Pons (tissue), 1 donor: ENCODE data around the gene BIK.
"Not testable (repeated sequence)": the region's sequence is repeated elsewhere in the genome, so short reads cannot be mapped to it uniquely, and the experiment has no call there.

Source experiments
- DNase-seq: peaks from one replicate; pipeline ENCODE4 v3.0.0-alpha.2; 2016; ENCODE audit warnings: low spot score

The BIK gene

GRCh38 chr22:43104950-43105349 is 5.6 kb upstream of the BIK start:
- not testable (repeated sequence) for DNase-seq

DNA sequence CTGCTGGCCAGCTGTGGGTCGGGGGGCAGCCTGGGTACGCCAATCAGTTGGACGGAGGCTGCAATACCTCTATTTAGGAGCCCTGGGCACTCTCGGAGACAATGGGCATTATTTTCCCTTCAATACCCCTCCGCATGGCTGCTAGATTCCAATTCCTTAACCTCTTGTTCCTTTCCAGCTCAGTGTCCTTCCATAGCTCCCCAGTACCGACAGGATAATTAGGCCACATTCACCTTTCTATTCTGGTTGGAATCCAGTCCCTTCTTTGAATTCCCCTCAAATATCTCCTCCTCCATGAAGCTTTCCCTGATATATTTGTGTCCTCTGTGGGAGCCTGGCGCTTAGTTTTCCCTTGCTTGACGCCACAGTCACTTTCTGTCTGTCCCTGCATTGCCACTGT is 4.2 kb upstream of the BIK start:
- DNase-seq, result no peak

DNA sequence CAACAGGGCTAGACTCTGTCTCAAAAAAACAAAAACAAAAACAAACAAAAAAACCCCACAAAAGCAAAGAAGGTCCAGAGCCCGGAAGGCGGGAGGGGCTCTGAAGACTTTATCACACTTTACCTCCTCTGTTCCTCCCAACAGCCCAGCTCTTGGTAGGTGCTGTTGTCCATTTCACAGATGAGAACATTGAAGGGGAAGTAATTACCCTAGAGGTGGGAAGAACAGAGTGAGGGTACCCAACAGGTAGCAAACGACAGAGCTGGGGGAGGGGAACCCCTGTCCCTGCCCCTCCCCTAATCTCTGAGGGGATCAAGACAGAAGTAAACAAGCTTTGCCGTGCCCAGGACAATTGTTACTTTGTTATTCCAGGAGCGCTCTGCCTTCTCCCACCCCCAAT is 1.0 kb upstream of the BIK start:
- DNase-seq, result no peak

DNA sequence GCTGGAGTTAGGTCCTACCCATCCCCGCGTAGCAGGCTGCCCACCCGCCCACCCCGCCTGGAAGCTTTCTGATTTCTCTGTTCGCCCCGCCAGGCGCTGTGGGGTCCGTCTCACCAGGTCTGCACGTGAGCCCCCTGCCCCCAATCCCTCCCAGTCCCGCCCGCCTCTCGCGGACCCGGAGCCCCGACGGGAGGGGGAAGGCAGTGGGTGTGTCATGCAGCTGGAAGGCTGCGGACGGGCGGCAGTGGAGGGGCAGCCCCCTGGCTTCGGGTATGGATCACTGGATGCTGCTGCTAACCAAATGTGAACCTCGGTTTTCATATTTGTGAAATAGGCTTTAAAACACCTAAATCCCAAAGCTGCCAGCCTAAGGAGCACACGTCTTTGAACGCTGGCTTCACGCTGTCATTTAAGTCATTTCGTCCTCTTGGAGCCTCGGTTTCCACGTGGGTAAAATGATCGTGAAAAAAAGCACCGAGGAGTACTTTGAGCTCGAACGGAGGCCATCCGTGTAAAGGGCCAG is 568 bp upstream of the BIK start:
- DNase-seq, result no peak

GRCh38 chr22:43110927-43111623 is 525 bp downstream of the BIK start:
- DNase-seq, result no peak

DNA sequence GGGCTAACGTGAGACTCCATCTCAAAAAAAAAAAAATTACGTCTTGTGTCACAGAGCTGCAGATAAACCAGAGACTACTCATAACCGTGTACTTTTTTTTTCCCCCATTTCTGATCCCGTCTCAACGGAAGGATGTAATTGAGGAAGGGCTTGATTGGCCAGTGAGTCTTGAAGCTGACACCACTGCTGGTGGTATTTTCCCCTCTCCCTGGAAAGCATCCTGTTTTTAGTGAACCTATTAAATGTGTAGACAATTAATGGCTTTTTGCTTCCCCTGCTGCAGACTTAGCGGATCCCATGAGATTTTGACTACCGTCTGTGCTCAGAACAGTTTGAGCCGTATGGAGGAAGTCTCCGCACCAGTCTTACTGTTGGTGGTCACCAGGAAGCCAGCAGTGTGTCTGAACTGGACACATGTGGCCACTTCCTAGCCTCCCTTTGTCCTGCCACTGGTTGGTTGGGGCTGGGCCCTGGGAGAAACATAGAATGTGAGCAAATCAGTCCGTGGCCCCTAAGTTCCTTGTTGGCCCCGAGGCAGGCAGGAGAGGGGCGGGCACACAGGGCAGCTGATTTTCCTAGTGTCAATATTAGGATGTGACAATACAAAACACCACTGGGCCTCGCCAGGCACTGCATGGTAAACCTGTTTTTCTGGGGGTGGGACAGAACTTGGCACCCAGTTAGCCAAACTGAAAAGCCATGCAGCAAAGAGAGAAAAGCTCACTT is 3.1 kb downstream of the BIK start:
- DNase-seq, result no peak

- DNase-seq, result no peak
Observed at GRCh38 chr22:43114958-43115357, 4.4 kb downstream of the BIK start.

DNA sequence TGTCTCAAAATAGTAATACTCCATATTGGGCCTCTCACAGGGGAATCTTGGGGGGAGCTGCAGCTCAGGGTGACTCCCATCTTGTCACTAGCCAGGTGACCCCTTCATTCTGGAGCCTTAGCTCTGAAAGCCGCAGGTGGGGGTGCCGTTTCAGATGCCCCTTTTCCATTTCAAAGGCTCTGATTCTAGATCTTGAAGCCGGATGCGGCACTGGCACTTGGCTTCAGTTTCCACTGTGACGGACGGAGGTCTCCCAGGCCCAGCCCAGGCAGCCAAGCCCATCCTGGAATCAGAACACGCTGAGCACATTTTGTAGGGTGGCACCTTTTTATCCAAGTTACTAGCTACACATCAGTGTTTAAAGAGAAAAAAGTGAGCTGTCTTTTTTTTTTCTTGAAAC is 6.4 kb downstream of the BIK start:
- DNase-seq, result no peak

DNA sequence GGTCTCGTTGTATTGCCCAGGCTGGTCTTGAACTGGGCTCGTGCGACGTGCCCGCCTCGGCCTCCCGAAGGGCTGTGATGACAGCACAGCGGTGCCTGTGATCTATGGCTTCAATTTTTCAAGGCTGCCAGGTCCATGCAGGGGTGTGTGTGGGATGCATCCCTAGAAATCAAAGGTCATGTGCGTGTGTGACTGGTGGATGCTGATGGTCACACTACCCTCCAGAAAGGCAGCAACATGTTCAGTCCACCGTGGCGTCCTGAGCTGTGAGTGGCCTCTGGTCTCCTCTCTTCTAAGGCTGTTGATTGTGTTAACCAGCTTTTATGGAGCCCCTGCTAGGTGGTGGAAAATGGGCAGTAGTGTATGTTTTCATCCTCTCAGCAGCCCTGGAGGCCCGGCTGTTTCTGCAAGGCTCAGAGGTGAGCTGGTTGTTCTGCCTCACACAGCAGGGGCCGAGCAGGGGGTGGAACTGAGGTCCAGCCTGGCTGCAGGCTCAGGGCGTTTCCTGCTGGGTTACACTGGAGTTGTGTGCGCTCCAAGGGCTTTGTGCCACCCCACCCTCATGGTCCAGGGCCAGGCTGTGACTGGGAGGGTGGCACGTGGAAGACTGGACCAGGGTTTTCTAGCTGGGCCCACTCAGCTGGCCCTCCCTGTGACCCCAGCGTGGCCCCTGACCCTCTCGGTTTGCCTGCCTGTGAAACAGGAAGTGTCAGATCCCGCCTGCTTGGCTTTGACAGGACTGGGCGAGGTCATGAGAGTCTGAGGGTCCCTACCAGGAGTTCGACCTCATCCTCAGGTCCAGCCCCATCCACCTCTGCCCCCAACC is 7.7 kb downstream of the BIK start:
- DNase-seq, result no peak

GRCh38 chr22:43118953-43119458 is 8.5 kb downstream of the BIK start:
- DNase-seq, result no peak

DNA sequence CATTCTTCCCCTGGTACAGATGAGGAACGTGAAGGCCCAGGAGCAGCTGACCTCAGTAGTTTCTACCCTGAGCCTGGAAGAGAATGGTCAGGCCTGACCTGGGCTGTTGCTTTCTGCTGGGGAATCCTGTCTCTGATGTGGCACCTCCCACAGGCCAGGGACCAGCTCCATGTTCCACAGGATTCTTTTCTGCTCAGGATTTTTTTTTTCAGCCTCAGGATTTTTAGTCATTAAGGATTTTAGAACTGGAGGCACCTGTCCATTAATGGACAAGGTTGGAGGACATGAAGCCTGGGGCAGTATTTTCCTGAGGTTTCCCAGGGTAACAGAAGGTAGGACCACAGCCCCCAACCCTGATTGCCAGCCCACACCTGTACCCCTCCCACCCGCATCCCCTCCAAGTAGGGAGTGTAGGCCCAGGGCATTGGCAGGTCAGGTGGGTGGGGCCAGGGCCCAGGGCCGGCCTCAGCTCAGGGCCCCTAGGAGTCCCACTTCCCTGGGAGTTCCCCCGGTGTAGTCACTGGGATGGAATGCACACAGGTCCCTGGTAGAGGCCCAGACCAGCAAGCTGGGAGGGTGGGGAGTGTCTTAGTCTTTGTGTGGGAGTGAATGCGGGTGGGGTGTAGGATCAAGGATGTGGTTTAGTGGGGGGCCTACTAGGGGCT is 16.1 kb downstream of the BIK start:
- no peak for DNase-seq

- DNase-seq, result no peak
Observed at GRCh38 chr22:43127166-43127908, 16.8 kb downstream of the BIK start.

- DNase-seq, result no peak
Observed at GRCh38 chr22:43128116-43128515, 17.6 kb downstream of the BIK start.

DNA sequence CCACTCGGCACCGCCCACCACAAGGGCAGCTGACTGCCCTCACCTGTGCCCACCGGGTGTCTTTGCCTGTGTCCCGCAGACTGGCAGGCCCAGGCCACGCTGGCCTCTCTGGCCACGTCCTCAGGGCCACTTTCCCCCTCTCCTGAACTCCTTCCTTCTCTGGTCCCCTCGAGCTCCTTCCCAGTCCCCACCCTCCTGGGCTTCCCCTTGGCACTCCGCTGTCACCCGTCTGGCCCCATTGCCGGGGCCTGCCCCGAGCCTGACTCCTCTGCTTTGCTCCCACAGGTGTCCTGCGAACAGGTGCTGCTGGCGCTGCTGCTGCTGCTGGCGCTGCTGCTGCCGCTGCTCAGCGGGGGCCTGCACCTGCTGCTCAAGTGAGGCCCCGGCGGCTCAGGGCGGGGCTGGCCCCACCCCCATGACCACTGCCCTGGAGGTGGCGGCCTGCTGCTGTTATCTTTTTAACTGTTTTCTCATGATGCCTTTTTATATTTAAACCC is 18.4 kb downstream of the BIK start:
- DNase-seq, result no peak

- DNase-seq, result no peak
Observed at GRCh38 chr22:43129426-43130425, 19.2 kb downstream of the BIK start.

GRCh38 chr22:43131773-43132501 is 21.4 kb downstream of the BIK start:
- DNase-seq, result no peak

DNA sequence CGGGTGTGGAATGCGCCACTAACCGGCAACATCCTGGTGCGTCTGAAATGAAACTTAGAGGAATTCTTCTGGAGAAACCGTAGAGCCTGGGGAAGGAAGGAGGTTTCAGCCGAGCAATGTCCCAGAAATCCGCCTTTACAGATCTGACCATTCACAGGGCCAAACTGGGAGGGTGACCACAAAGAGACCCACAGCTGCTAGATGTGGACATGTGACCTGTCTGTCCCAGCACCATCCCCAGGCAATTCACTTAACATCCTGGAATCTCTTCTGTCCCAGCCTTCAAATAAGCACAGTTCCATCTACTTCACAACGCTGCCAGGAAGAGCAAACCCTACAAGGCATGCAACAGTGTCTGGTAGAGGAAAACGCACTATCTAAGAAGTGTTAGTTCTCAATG is 22.9 kb downstream of the BIK start:
- DNase-seq, result no peak

GRCh38 chr22:43134553-43134952 is 24.0 kb downstream of the BIK start:
- no peak for DNase-seq

GRCh38 chr22:43135565-43135964 is 25.0 kb downstream of the BIK start:
- no peak for DNase-seq
